GM23248 (cell line): ENCODE measurements around the gene LRRC7.

Experiments used
- EZH2 ChIP-seq: fragments of 200-600 bp; sonication (generic); IDR thresholded peaks from 2 replicates; pipeline ENCODE4 v1.6.1; 2018; ENCODE audit warnings: antibody characterized with exemption, mild to moderate bottlenecking; ENCODE audit not compliant: insufficient read depth, poor library complexity, severe bottlenecking
- EZH2phosphoT487 ChIP-seq: fragments of 200-600 bp; sonication (generic); IDR thresholded peaks from 2 replicates; pipeline ENCODE4 v1.6.1; 2018; ENCODE audit warnings: antibody characterized with exemption, moderate library complexity, mild to moderate bottlenecking, low read depth; ENCODE audit not compliant: insufficient read depth

DNA sequence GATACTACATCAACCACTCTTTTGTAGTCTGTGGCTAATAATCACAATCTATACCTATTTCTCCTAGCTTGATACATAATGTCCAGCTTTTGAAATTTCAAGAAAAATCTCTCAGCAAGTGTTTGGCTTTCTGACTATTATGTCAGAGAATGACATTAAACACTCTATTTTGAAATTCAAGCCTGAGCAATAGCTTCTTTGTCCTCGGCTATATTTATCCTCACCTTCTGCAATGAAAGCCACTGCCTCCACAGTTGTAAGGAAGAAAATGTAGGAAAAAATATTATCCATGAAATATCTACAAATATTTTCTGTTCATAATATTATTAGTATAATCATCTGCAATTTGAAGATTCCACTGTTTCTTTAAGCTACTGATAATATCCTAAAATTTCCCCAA lies 22.1 kb downstream of the LRRC7 start:
- TF ChIP-seq EZH2 (no peak), EZH2phosphoT487 (no peak)
